Stimulated activated CD8-positive, alpha-beta memory T cell treated with anti-CD3 and anti-CD28 coated beads, Interleukin-15, amount 100 ng/mL, for 4 hours (primary cell): ENCODE measurements around the gene SYT1.
"Not testable (repeated sequence)": the region's sequence is repeated elsewhere in the genome, so short reads cannot be mapped to it uniquely, and the experiment has no call there.

Source experiments
- DNase-seq, 2 donors: peaks; one replicate each; pipeline ENCODE4 v3.0.0-alpha.2; 2020; ENCODE audit warnings: low read depth in 2 of 2

Gene SYT1

DNA sequence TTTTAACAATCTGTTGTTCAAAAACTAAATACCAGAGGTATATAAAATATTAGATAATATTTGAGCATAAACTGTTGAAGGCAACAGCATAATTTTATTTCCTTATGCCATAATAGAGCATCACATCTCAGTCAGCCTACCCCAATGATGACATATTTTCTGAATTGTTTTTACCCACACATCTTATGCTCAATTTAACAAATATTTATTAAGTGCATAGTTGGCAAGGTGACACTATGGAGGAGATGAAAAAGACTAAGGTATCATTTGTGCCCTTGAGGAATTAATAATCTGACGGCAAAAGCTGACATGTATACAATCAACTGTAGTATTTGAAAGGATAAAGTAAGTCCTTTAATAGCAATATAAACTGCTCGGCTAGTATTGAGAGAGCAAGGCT, 102.4 kb downstream of the SYT1 start:
- no peak for DNase-seq

DNA sequence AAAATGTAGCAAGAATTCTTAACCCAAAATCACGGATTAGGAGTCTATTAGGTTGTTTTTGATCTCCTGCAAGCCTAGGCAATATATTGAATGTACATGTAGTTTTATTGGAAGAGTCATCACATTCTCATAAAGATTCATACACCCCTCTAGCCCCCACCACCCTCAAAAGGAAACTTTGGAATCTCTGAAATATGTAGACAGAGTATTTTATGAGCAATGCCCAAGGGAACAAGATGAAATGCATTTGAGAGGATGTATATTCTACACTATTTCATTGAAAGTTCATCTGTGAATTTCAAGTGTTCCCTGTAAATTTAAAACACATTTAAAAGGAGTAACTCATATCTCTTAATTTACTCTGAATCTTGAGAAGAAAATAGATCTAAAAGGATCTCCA, 103.7 kb downstream of the SYT1 start:
- no peak for DNase-seq

DNA sequence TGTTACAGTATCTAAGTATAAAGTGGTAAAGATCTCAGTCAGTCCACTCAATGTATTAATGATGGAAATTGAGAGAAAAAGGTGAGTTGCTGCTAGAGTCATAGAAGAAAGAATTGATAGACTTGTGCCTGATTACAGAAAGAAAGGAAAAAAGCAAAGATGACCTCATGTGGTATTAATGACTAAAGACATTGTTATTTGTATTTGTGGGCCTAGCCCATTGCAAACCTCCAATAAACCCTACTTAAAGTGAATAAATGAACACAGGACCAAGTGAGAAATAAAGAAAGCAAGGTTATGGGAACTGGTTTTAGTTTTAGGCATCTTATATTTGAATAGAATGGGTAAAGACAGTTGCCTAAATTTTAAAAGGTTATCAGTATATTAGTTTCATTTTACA, 105.5 kb downstream of the SYT1 start:
- DNase-seq: no peak

DNA sequence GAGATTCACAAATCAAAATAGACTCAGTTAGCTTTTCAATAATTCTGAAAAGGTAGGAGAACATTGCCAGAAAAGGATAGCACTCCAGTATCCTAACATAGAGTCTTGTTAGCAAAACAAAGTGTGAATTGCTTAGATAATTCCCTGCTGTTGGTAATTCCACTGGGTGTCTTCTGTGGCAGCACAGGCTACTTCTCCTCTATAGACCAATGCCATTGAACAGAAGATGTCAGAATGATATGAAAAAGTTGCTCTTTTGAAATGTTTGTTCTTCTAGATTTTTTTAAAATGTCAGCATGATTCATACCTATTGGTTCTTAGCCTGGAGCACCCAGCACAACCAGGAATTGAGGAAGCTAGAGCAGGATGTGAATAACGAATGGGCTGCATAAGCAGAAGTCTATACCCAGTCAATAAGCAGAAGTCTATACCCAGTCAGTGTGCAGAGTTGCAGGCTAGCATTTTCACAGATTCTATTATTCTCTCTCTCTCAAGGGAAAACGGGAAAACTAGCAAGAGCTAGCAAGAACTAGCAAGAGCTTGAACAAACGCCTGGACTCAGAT, 112.8 kb downstream of the SYT1 start:
- no peak for DNase-seq

DNA sequence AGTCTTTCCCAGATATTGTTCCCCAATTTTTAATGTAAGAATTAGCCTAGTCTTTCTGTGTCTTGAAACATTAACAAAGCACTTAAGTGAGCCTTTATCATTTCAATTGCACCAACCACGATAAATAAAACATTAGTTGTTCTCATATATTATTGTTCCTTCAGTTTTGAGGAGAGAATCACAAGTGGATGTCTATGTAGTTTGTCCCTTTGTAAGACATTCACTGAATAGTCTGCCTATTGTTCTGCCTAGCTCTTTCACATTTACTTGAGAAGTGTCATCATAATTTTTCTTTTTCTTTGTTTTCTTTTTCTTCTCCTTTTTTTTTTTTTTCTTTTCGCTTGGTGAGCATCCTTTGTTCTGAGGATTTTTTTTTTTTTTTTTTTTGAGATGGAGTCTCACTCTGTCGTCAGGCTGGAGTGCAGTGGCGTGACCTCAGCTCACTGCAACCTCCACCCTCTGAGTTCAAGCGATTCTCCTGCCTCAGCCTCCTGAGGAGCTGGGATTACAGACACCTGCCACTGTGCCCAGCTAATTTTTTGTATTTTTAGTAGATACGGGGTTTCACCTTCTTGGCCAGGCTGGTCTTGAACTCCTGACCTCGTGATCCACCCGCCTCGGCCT, 129.7 kb downstream of the SYT1 start:
- no peak for DNase-seq

DNA sequence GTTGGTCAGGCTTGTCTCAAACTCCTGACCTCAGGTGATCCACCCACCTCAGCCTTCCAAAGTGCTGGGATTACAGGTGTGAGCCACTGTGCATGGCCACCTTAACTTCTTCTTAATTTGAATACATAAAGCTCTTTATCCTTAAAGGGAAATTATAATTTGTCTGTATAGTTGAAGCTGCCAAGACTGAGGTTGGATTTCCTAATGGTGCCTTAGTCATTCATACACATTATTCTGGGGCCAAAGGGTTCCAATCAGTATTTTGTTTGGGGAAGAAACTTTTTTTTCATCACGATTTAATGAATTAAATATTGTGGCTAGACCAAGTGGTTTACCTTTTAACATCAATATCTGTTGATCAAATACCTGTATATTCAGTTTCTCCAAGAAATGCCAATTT, 135.9 kb downstream of the SYT1 start:
- DNase-seq: no peak

DNA sequence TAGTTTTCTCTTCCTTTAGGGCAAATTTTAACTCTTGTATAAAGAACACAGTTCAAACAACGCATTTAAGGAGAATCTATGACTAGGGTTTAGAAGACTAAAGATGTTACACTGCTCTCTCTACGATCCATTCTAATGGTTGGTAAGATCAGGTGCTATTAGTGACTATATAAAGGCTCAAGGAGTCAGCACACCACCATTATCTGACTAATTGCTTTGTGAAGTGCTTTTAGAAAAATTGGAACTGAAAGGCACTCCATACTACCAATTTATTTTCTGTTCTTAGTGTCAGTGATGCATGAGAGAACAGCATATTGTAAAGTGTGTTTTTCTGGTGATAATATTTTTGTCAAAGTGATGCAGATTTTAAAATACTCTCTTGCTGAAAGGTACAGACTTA, 136.8 kb downstream of the SYT1 start:
- no peak for DNase-seq

DNA sequence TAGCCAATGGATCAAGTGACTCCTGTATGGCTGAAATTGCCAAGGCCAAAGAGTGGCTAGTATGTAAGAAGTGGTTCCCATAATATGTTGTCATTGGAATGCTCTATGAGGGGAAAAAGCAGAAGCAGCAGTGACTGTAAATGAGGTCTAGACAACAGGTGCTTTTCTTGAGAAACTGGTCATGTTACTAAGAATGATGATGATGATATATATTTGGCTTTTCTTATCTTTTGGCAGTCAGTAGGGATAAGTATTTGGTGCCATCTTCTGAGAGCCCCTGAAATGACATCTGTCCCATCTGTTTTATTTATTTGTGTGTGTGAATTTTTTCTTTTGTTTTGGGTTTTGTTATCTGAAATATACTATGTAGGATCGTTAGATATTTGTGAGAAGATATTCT, 141.7 kb downstream of the SYT1 start:
- no peak for DNase-seq

DNA sequence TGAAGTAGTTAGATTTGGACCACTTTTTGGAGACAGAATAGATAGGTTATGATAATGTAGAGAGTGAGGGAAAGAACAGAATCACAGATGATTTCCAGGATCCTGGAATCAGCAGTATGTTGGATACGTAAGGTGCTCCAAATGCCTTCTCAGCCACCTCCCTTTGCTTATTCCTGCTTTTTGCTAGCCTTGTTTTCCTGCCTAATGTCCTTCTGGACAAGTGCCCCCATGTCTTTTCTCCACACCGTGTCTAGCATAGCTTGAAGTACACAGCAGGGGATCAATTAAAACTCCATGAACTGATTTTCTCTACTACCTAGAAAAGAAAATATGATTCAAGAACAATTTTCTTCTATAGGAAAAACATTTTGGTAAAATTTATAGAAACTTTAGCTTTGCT, 144.0 kb downstream of the SYT1 start:
- DNase-seq: no peak

DNA sequence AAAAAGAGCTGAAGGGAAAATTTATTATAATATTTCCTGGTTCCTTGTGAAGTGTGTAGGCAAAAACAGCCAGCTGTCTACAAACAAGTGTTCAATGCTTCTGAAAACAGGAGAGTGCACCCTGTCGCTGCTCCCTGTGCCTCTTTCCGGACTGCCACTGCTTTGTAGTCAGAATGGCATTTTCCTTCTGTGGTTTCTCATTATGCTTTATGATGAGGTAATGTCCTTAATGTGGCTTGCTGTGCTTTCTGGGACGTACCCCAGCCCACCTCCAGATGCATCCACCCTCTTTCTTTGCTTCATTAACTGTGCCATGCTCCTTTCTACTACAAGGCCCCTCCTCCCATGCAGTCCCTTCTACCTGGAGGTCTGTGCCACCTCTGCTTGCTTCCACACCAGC, 148.1 kb downstream of the SYT1 start:
- DNase-seq: no peak

DNA sequence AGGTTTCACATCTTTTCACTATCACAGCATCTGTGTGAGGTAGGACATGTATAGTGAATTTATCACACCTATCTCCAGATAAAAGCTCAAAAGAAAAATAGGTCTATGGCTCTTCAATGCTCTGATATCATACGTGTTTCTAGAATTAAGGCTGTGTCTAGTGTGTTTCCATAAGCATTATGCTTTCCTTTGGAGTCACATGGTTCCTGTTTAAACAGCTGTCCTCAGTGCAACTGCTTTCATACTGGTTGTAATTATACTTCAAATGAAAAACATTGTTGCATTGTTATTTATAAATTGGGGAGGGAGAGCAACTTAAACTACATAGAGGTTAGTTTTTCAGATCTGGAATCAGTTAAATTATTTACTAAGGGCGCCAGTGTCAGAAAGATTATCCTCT, 151.6 kb downstream of the SYT1 start:
- no peak for DNase-seq

DNA sequence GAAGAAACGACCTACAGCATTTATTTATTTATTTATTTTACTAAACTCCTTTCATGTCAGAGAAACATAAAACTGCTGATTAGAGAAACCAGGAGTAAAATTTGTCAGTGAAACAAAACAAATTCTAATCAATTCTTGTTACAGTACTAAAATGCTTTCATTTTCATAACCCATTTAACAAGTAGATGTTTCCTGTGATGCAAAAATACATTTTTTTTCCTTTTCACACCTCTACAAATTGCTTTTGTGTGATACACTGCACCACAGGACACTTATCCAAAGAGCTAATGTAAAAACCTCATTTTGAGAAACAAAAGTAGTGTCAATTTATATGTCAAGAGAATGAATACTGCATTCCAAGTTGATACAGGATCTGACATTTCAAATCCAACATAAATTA, 155.1 kb downstream of the SYT1 start:
- no peak for DNase-seq

DNA sequence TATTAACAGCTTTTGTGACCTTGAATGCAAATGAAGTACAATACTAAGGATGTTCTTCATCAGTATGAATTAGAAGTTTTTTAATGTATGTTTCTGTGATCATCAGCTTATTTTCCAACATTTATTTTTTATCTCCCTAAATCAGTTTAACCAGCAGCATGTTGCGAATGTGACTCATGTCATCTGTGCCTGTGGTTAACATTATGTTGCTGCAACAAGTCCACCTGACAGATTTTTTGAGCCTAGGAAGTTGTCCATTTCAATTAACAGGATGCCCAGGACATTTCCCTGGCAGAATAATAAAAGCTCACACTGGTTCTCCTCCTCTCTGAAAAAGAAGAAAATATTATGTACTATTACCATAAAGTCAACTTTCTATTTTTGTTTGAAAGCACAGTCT, 155.5 kb downstream of the SYT1 start:
- DNase-seq: no peak

DNA sequence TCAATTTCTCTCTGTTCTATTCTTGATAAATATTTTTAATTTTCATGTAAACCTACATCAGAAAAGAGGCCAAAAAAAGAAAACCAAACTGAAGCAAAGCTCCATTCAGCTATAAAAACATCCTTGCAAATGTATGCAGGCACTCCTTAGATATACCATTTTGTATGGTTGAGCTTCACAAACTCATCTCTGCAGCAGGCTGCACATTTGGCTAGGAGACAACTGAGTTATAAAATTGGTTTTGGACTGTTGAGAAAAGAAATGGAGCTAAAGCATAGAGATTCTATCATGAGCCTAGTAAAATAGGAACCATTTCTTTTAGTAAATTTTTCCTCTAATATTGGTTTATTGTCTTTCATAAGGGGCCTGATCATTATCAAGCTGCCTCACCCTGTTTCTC, 156.4 kb downstream of the SYT1 start:
- no peak for DNase-seq

DNA sequence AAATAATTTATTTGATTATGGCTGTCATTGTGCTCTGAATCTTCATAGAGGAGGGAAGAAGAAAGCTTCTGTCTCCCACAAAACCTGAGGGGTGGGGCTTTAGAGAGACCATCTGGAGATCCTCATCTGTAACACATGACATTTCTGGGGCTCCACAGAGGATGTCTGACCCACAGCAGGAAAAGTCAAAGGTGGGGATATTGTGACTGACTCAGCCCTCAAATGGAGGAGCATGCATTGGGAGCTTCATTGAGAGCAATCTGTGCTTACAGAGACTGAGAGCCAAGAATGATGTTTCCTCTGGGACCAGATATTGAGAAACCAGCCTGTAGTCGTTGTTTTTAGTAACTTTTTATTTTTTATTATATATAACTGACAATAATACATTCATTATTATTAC, 158.7 kb downstream of the SYT1 start:
- DNase-seq: no peak

DNA sequence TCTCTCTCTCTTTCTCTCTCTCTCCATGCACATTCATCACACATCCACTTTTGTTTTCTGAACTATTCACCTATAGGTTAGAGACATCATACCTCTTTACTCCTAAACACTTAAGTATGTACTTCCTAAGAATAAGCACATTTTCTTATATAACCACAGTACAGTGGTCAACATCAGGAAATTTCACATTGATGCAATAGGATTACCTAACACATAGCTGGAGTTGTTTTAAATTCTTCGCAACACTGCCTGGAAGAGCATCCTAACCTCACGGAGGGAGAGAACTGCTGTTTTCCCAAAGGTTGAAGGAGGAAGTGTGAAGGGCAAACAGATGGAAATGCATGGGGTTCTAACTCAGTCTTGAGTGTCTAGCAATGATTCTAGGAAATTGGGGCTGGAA, 159.2 kb downstream of the SYT1 start:
- DNase-seq: no peak

DNA sequence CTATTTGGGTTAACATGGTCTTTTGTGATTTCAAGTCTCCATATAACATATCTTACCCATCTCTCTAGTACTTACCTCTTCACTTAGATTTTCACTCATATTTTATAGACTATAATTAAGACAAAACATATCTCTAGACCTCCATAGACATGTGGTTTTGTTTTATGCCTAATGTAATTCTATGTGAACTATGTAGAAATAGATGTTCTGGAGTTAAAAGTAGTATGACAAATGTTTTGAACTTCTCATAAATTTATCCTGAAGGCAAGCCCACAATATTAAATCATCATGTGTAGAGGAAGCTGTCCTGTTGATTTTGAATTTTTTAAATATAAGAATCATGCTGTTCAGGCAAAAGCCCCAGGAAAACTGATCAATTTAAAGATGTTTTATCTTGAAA, 169.2 kb downstream of the SYT1 start:
- DNase-seq: no peak

DNA sequence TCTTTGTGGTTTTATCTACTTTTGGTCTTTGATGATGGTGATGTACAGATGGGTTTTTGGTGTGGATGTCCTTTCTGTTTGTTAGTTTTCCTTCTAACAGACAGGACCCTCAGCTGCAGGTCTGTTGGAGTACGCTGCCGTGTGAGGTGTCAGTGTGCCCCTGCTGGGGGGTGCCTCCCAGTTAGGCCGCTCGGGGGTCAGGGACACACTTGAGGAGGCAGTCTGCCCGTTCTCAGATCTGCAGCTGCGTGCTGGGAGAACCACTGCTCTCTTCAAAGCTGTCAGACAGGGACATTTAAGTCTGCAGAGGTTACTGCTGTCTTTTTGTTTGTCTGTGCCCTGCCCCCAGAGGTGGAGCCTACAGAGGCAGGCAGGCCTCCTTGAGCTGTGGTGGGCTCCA, 180.2 kb downstream of the SYT1 start:
- DNase-seq: not testable (repeated sequence)

DNA sequence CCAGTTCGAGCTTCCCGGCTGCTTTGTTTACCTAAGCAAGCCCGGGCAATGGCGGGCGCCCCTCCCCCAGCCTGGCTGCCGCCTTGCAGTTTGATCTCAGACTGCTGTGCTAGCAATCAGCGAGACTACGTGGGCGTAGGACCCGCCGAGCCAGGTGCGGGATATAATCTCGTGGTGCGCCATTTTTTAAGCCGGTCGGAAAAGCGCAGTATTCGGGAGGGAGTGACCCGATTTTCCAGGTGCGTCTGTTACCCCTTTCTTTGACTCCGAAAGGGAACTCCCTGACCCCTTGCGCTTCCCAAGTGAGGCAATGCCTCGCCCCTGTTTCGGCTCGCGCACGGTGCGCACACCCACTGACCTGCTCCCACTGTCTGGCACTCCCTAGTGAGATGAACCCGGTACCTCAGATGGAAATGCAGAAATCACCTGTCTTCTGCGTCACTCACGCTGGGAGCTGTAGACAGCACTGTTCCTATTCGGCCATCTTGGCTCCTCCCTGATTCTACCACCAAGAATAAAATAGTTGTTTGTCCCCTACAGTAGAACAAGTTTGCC, 180.7 kb downstream of the SYT1 start:
- not testable (repeated sequence) for DNase-seq

DNA sequence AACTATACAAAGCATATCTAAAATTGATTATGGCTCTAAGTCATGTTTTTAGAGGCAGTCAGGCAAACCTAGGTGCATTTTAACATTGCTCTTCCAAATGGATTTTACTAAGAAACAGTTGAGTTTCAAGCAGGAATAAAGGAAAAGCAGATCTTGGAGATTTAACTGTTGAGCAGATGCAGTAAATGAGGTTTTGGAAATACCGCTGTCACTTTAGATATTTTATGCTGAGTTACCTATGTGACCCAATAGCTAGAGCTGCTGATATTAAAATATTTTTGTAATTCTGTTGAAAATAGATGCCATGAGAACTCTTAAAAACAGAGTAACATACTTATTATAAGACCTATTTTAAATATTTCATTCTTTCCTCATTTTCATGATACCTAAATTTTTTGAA, 181.4 kb downstream of the SYT1 start:
- no peak for DNase-seq

DNA sequence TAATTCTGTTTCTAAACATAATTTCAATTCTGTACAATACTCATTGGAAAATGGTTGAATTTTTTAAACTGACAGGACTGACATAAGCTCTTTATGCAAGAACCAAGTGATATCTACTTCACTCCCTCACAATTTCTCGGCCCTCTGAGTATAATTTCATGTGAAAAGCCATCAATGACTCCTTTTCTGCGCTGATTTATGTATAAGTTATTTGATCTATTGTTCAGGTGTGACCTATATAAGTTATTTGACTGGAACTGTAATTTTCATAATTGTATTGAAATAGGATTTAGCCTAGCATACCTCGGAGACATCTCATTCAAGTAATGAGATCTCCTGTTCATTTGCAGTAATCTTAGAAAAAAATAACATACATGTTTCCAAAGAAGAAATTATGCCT, 184.4 kb downstream of the SYT1 start:
- no peak for DNase-seq

DNA sequence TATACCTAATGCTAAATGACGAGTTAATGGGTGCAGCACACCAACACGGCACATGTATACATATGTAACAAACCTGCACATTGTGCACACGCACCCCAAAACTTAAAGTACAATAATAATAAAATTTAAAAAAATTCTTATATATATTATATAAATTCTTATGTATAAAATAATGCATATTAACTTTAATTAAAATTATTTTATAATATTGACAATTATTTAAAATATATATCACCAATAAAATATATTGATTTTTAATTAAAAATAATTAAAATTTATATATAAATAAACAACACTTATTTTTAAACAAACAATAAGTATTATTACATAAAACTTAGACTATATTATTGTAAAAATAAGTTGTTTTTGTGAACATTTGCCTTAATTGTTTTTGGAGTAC, 188.8 kb downstream of the SYT1 start:
- DNase-seq: no peak

DNA sequence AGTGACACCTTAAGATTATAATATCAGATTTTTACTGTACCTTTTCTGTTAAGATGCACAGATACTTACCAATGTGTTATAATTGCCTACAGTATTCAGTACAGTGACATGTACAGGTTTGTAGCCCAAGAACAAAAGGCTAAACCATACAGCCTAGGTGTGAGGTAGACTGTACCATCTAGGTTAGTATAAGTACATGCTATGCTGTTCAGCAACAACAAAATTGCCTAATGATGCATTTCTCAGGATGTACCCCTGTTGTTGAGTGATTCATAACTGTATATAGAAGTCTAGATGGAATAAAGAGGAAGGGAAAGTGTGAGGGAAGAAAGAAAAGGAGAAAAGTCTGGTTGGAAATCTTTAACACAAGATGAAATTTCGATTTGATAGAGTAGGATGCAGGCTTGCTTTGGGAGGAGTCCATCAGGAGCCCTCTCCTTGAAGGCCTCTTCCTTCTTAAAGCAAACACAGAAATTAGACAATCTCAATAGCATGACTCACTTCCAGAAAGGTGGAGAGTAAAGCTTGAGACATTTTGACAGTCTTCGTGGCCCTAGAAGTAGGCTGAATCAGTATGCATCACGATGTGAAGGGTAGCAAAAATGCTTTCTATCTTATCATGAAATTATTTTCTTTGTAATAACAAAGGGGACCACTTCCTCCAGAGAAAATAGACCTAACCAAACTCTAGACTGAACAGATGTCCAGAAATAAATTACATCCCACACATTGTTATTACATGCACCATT, 191.5 kb downstream of the SYT1 start:
- no peak for DNase-seq
